Adrenal gland (tissue), 5 donors: ENCODE results near the gene UNC79.

ENCODE experiments used
- POLR2A ChIP-seq, 2 donors: fragments of 450-650 bp; IDR thresholded peaks; one replicate each; pipeline ENCODE4 v1.6.1; 2017; ENCODE audit warnings: antibody characterized with exemption in 2 of 2, mild to moderate bottlenecking in 2 of 2, moderate library complexity in 1 of 2
- TF ChIP-seq, protein P1 (sequence below), 6 experiments: fragments of 450-650 bp in 4 of 6; fragments of 200-600 bp in 2 of 6; sonication (generic) in 1 of 6; IDR thresholded peaks; 1 replicate in 5 of 6; 2 replicates in 1 of 6; pipeline versions ENCODE4 v1.5.1 to v1.8.0; 2016 to 2021; ENCODE audit warnings: antibody characterized with exemption in 6 of 6, mild to moderate bottlenecking in 2 of 6, moderate library complexity in 1 of 6
- donor health status: DM: no; HTN: no; CAD: no.

DNA sequence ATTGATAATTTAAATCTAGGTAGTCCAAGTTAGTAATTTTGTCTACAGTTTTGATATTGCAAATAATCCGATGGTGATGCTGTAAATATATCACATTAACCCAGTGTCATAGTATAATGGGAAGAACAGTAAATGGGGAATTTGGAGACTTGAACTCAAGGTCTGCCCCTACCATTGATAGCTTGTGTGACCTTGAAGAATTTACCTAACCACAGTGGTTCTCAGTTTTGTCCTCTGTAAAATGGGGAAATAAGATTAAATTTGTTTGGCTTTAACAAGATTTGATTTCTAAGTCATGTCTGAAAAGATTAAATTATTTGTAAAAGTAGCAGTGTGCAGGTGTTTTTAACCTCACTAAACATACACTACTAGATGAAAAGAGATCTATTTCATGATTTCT lies 100.9 kb downstream of the UNC79 start:
- TF ChIP-seq, protein P1, sequence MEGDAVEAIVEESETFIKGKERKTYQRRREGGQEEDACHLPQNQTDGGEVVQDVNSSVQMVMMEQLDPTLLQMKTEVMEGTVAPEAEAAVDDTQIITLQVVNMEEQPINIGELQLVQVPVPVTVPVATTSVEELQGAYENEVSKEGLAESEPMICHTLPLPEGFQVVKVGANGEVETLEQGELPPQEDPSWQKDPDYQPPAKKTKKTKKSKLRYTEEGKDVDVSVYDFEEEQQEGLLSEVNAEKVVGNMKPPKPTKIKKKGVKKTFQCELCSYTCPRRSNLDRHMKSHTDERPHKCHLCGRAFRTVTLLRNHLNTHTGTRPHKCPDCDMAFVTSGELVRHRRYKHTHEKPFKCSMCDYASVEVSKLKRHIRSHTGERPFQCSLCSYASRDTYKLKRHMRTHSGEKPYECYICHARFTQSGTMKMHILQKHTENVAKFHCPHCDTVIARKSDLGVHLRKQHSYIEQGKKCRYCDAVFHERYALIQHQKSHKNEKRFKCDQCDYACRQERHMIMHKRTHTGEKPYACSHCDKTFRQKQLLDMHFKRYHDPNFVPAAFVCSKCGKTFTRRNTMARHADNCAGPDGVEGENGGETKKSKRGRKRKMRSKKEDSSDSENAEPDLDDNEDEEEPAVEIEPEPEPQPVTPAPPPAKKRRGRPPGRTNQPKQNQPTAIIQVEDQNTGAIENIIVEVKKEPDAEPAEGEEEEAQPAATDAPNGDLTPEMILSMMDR (IDR thresholded peaks at IDR 0.05): no peak
- TF ChIP-seq POLR2A (IDR thresholded peaks at IDR 0.05): no peak
